GM12801 (cell line): ENCODE measurements around the gene EFHC1.

Source experiments
- TF ChIP-seq, protein P1 (sequence below): IDR thresholded peaks from one replicate; pipeline ENCODE4 v1.5.1; 2011; ENCODE audit warnings: control low read depth; ENCODE audit not compliant: insufficient read length; ENCODE audit errors: extremely low read depth

EFHC1 gene

DNA sequence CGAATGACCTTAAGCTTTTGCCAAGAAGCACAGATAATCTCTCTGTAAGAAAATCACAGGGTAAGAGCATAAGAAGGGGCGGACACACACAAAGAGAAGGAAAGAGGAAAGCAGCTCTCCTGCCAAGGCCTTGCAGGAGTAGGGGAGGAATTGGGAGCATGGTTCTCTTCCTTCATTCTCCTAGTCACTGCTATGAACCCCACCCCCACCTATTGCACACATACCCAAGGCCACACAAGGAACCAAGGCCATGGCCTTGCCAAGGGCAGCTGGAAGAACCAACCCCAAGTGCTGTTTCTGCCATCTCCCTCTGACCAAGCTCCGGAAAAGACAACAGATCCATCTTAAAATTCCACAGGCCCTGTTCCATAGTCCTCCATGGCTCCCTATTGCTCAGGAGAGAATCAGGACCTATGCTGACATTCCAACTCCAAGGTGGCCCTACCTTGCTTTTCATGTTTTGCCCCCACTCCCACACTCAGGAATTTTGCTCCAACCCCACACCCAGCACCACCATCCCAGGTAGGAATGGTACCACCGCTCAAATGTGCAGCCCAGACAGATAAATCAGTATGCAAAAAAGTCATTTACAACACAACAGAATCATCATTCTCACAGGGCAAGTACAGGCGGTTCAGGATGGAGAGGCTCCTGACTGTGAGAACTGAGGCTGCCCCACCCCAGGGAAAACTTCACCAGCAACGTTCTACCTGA, 125.4 kb downstream of the EFHC1 start:
- TF ChIP-seq, protein P1, sequence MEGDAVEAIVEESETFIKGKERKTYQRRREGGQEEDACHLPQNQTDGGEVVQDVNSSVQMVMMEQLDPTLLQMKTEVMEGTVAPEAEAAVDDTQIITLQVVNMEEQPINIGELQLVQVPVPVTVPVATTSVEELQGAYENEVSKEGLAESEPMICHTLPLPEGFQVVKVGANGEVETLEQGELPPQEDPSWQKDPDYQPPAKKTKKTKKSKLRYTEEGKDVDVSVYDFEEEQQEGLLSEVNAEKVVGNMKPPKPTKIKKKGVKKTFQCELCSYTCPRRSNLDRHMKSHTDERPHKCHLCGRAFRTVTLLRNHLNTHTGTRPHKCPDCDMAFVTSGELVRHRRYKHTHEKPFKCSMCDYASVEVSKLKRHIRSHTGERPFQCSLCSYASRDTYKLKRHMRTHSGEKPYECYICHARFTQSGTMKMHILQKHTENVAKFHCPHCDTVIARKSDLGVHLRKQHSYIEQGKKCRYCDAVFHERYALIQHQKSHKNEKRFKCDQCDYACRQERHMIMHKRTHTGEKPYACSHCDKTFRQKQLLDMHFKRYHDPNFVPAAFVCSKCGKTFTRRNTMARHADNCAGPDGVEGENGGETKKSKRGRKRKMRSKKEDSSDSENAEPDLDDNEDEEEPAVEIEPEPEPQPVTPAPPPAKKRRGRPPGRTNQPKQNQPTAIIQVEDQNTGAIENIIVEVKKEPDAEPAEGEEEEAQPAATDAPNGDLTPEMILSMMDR: no peak

DNA sequence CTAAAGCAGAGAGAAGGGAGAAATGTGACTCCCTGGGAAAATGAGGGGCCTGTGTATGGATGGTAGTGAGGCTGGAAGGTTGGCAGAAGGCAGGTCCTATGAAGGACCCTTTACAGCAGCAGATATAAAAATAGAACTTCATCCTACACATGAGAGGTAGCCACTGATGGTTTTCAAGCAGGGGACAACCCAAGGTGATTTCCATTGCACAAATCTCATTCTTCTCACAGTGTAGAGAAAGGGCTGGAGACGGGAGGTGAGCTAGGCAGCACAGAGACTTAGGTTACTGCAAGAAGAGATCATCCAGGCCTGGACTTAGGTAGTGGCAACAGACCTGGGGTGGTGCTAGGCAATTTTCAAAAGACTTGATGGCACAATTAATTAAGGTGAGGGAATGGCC, 126.0 kb downstream of the EFHC1 start:
- TF ChIP-seq, protein P1: no peak

DNA sequence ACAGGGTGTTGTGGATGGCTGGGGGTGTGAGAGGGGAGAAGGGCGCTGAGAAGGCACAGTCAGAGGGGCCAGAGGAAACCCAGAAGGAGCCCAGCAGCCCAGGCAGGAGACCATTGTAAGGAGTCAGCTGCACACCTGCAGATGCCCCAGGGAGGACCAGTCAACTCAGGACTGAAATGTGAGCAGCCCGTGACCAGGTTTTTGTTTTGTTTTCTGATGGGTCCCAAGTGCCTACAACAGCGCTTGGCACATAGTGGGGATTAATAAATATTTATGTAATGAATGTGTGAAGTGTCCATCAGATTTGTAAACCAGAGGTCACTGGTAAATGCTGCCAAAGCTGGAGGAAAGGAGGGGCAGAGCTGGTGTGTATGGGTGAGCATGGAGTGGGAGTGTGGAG, 126.5 kb downstream of the EFHC1 start:
- TF ChIP-seq, protein P1: no peak

DNA sequence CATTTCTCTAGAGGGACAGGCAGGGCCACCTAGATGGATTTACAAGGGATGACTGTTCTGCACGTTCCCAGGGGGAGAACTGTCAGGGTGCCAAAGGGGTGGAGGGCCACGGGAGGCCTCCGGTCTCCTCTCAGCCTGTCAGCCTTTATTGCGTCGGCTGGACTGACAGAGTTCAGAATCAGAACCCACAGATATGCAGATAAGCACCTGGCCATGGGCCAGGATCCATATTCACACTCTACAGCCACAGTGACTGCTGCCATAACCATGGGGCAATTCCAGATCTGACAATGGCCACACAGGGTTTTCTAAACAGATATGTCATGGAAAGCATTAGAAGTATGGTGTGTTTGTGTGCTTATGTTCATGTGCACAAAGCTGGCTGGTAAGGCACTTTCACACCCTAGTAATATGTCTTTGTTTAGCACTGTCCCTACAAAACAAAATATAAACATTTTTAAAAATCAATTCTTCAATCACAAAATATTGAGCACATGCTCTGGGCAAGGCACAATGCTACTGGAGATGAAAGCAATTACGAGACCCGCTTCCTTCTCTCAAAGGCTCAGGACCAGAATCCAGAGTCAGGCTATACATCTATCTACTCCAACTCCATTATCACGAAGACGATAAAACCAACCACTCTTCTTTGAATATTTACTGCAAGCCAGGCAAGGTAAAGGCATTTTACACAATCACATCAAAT, 127.7 kb downstream of the EFHC1 start:
- TF ChIP-seq, protein P1: no peak

DNA sequence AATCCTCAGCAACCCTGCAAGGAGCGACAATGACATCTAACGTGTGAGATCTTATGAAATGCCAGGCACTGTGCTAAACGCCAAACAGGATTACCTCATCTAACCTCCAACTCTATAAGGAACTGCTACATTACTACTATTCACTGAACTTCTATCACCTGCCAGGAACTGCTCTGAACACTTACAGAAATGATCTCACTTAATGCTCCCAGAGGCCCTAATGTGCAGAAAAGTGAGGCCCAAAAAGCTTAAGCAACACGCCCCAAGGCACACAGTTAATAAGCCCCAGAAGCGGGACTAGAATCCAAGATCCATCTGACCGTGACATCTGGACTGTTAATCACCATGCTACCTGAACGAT, 128.2 kb downstream of the EFHC1 start:
- TF ChIP-seq, protein P1: no peak

DNA sequence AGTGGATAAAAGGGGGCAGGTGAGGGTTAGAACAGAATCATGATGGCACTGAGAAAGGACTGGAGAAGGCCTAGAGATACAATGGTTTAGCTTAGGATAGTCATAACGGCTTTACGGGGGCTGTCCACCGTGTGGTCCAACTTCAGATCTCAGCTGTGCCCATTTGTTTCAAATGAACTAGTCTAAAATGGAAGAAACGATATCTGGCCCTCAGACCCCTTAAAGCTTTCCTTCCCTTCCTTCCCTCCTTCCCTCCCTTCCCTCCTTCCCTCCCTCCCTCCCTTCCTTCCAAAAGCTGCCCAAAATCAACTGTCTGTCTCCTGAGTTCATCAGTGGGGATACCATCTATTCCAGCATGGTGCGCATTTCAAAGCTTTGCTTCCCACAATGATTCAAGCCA, 128.9 kb downstream of the EFHC1 start:
- TF ChIP-seq, protein P1: no peak

DNA sequence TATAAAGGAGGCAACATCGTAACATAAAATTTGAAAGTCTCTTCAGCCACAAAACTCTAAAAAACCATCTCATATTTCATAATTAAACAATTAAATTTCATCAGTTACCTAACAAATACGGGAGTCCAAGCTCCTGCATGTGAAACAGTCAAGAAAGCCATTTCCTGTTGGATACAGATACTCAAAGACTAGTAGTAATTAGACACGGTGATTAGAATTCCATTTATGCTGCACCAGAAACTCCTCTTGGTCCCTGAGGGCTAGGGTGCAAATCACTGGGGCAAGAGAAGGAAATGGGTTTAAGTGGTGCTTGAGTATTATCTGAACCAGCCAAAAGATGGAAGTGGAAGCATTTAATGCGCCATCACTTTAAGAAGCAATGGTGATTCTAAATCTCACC, 129.3 kb downstream of the EFHC1 start:
- TF ChIP-seq, protein P1: no peak
